ENCODE results near the gene VAV3. TPM values are rescaled to one million over a fixed set of nuclear protein-coding genes. Genes with fewer than 3 reads are reported as not detected.

Gene VAV3
- total and polyA plus RNA-seq, 2 of the 8 experiments (the other 6 are each of a cell fraction or from before 2014, with no cell fraction given), result 2.9 to 7.9 TPM

DNA sequence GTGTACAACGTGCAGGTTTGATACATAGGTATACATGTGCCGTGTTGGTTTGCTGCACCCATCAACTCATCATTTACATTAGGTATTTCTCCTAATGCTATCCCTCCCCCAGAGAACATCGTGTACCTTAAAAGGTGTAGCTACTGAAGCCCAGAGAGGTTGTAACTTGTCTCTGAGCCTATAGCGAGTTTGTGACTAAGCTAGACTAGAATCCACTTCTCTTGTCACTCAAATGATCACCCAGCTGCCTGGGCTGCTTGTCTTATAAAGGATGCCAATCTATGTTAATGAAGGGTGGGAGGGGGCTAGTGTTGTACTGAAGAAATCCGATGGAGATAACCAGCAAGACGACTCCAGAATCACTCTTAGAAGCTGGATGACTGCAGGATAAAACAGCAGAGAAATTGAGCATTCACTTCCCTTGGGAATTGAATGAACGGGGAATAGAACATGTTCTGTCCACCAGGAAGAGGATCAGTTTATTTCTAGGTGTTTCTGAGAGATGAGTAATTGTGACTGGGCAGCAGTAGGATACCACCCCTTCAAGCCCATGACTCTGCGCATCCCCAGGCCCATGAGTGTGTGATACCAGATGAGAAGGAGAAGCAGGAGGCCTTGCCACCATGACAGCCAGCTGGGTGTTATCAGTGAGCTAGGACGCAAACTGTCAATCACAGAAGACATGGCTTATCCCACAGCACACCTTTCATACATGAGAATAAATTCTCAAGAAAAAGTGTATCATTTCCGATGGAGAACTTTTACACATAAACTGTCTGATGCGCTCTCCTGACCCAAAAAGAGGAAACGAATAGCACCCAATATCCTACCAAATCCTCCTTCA, 433.7 kb downstream of the VAV3 start:
- no peaks in the 10 kb centered on the region for H4K20me1 ChIP-seq (replicated peaks in 1 of 2; ENCODE audit: control insufficient read depth in 1 of 2, insufficient read depth in 2 of 2, low read length in 2 of 2)
- no peak overlapping the region for H3K23ac ChIP-seq (ENCODE audit: insufficient read length)
- no peak overlapping the region for H3K4ac ChIP-seq (replicated peaks; ENCODE audit: insufficient read length, low read depth, low read length)
- no peak overlapping the region for H3K14ac ChIP-seq (ENCODE audit: insufficient read length)
- no peak overlapping the region for H4K91ac ChIP-seq (replicated peaks; ENCODE audit: insufficient read length, low read length)
- WGBS, 2 experiments (ENCODE audit: extremely low coverage in 1 of 2, insufficient coverage in 1 of 2, insufficient read length in 1 of 2, insufficient replicate concordance in 2 of 2, low coverage in 1 of 2, low lambda C conversion rate in 2 of 2, missing lambda C conversion rate in 1 of 2), result 82% methylated on average over 12 of the region's 12 CpGs; no CpG with 5 or more reads in 1 of the 2 experiments
- no peaks in the 10 kb centered on the region for H3K23me2 ChIP-seq (ENCODE audit: low read depth, low read length)
- ChIA-PET CTCF (ENCODE audit: partially characterized antibody) (interaction anchor here (0.8 to 7.8 kb wide), 10 partner anchors 7 to 371 kb away, joined by 3 to 69 read pairs (median 12); no protein-coding TSS in a partner anchor), POLR2A (ENCODE audit: partially characterized antibody) (no interaction called here)
- no peak overlapping the region for H2BK5ac ChIP-seq (ENCODE audit: low read depth, low read length)
- H3K27ac ChIP-seq (ENCODE audit: low read depth, low read length), result no peak overlapping the region
- H2BK15ac ChIP-seq (ENCODE audit: low read length), result no peak overlapping the region
- no peak overlapping the region for H3K9ac ChIP-seq (replicated peaks in 1 of 4; ENCODE audit: extremely low read depth in 1 of 4, low read depth in 3 of 4, low read length in 3 of 4)
- H2BK120ac ChIP-seq (replicated peaks; ENCODE audit: low read depth, low read length), result no peak overlapping the region
- no peaks in the 10 kb centered on the region for H3K79me2 ChIP-seq (ENCODE audit: control insufficient read depth in 1 of 2, insufficient read depth in 2 of 2, low read length in 2 of 2)
- no peaks in the 10 kb centered on the region for H3K79me1 ChIP-seq (ENCODE audit: low read depth, low read length)
- DNase-seq (ENCODE audit: low read depth in 1 of 2, low spot score in 2 of 2) (no peak), FAIRE-seq (no peak)
- no peak overlapping the region for H4K5ac ChIP-seq (ENCODE audit: insufficient read length, low read depth, low read length)
- H4K8ac ChIP-seq (ENCODE audit: extremely low read depth, insufficient read depth, low read length), result no peak overlapping the region
- H3K4me2 ChIP-seq (ENCODE audit: insufficient read depth in 1 of 2, low read depth in 2 of 2, low read length in 2 of 2), result no peak overlapping the region
- no peak overlapping the region for H2AK5ac ChIP-seq (ENCODE audit: low read depth, low read length)
- no peak overlapping the region for H2BK20ac ChIP-seq (ENCODE audit: low read length)
- no peaks in the 10 kb centered on the region for H3K36me3 ChIP-seq (ENCODE audit: control insufficient read depth in 2 of 4, insufficient read depth in 4 of 4, low read length in 3 of 4)
- H3K9me3 ChIP-seq (ENCODE audit: insufficient read depth in 2 of 2, low read depth in 1 of 2, low read length in 1 of 2), result no peaks in the 10 kb centered on the region
- H2AFZ ChIP-seq (ENCODE audit: low read length), result no peak overlapping the region
- H3K4me3 ChIP-seq (ENCODE audit: extremely low read depth in 1 of 4, insufficient read depth in 2 of 4, low read depth in 3 of 4, low read length in 4 of 4), result no peak overlapping the region
- H2BK12ac ChIP-seq (ENCODE audit: low read depth, low read length), result no peak overlapping the region
- H3K56ac ChIP-seq (replicated peaks; ENCODE audit: insufficient read length, low read depth, low read length), result no peak overlapping the region
- no peaks in the 10 kb centered on the region for H3K4me1 ChIP-seq (replicated peaks in 1 of 4; ENCODE audit: control insufficient read depth in 3 of 4, insufficient read depth in 4 of 4, low read length in 3 of 4)
- H3K18ac ChIP-seq (ENCODE audit: extremely low read depth, low read length), result no peak overlapping the region
- H3K27me3 ChIP-seq (replicated peaks in 1 of 4; ENCODE audit: control insufficient read depth in 3 of 4, extremely low read depth in 1 of 4, insufficient read depth in 3 of 4, low read length in 3 of 4), result no peaks in the 10 kb centered on the region
- TF ChIP-seq SIRT6 (IDR thresholded peaks at IDR 0.05; ENCODE audit: low read length) (no peak), NANOG (IDR thresholded peaks at IDR 0.05; ENCODE audit: insufficient read depth, low read depth, low read length, poor library complexity, severe bottlenecking) (no peak), SP4 (IDR thresholded peaks at IDR 0.05; ENCODE audit: low read length) (no peak)
